GM18909 (cell line): Measurements from ENCODE around the gene CDNF.
"Not testable (repeated sequence)": the region's sequence is repeated elsewhere in the genome, so short reads cannot be mapped to it uniquely, and the experiment has no call there.

Source experiments
- ATAC-seq: cut with Tn5 transposase; IDR thresholded peaks from one replicate; pipeline ENCODE4 v1.9.1; 2021; ENCODE audit warnings: mild to moderate bottlenecking; ENCODE audit not compliant: unreplicated experiment, poor library complexity

CDNF gene

GRCh38 chr10:14840178-14840577 is 2.3 kb upstream of the CDNF start:
- no peak for ATAC-seq

GRCh38 chr10:14839305-14839695 is 1.5 kb upstream of the CDNF start:
- no peak for ATAC-seq

- ATAC-seq, result peak; percentile 1
Measured at GRCh38 chr10:14838582-14839304, 906 bp upstream of the CDNF start.

- ATAC-seq, result no peak
Measured at GRCh38 chr10:14837003-14837756, 657 bp downstream of the CDNF start.

GRCh38 chr10:14836208-14836607 is 1.6 kb downstream of the CDNF start:
- no peak for ATAC-seq

- ATAC-seq, result no peak
Measured at GRCh38 chr10:14833106-14833505, 4.7 kb downstream of the CDNF start.

- ATAC-seq, result no peak
Measured at GRCh38 chr10:14826076-14826829, 11.6 kb downstream of the CDNF start.

GRCh38 chr10:14823966-14824365 is 13.9 kb downstream of the CDNF start:
- ATAC-seq, result no peak

GRCh38 chr10:14822879-14823755 is 14.7 kb downstream of the CDNF start:
- no peak for ATAC-seq

- ATAC-seq, result no peak
Measured at GRCh38 chr10:14821635-14822375, 16.0 kb downstream of the CDNF start.

GRCh38 chr10:14820775-14821154 is 17.1 kb downstream of the CDNF start:
- ATAC-seq, result no peak

- ATAC-seq, result no peak
Measured at GRCh38 chr10:14820010-14820774, 17.6 kb downstream of the CDNF start.

- ATAC-seq, result not testable (repeated sequence)
Measured at GRCh38 chr10:14816717-14817116, 21.1 kb downstream of the CDNF start.

- no peak for ATAC-seq
Measured at GRCh38 chr10:14815681-14816080, 22.2 kb downstream of the CDNF start.

GRCh38 chr10:14812271-14812670 is 25.6 kb downstream of the CDNF start:
- no peak for ATAC-seq

- ATAC-seq, result no peak
Measured at GRCh38 chr10:14810969-14811953, 26.6 kb downstream of the CDNF start.

GRCh38 chr10:14806318-14806717 is 31.5 kb downstream of the CDNF start:
- no peak for ATAC-seq

GRCh38 chr10:14803827-14804226 is 34.0 kb downstream of the CDNF start:
- ATAC-seq, result no peak
